GM12878 (cell line): ENCODE data around the gene KIF1C. TPM values are rescaled to one million over a fixed set of nuclear protein-coding genes. Genes with fewer than 3 reads are reported as not detected.

Source experiments
- ATAC-seq: fragments of 200-7000 bp; cut with Tn5 transposase; 3 replicates; pipeline ENCODE4 v1.9.1; 2020; ENCODE audit warnings: mild to moderate bottlenecking, moderate library complexity
- BruUV-seq: library from RNA; stranded (reverse); fragments of 400-500 nt; replicated peaks from 2 replicates; lab custom pipeline; 2021; lab: Mats Ljungman, UMichigan
- CTCF ChIA-PET: fragments of 300-600 bp; sonication (Branson Sonifier 250); formaldehyde crosslinking; extraction: SDS; loops from one replicate; lab custom pipeline; 2021; ENCODE audit warnings: inconsistent platforms; lab: Yijun Ruan, JAX
- POLR2A ChIA-PET: fragments of 350-600 bp; formaldehyde crosslinking; extraction: SDS; loops from one replicate; lab custom pipeline; 2021; ENCODE audit warnings: inconsistent platforms; lab: Charles Lee
- RAD21 ChIA-PET: fragments of 300-600 bp; sonication (Branson Sonifier 250); formaldehyde crosslinking; loops from one replicate; lab custom pipeline; 2023; ENCODE audit warnings: antibody characterized with exemption; ENCODE audit not compliant: unreplicated experiment; lab: Charles Lee
- SMC1A ChIA-PET: fragments of 300-600 bp; sonication (Branson Sonifier 250); formaldehyde crosslinking; loops from one replicate; lab custom pipeline; 2023; ENCODE audit not compliant: unreplicated experiment, uncharacterized antibody; lab: Charles Lee
- DNase-seq: peaks from one replicate; pipeline ENCODE4 v3.0.0-alpha.2; 2011; ENCODE audit warnings: low read depth, low spot score
- FAIRE-seq: peaks from 3 replicates; lab custom pipeline; 2011; peaks lifted over from hg19 to GRCh38; lab: Jason Lieb, UNC
- H2AFZ ChIP-seq: 2 replicates; pipeline ENCODE4 v1.6.0; 2011; ENCODE audit warnings: low read depth, low read length, control low read depth; ENCODE audit not compliant: control insufficient read depth
- H3K27ac ChIP-seq: 2 replicates; pipeline ENCODE4 v1.5.1; 2011; ENCODE audit warnings: control low read depth; ENCODE audit not compliant: control insufficient read depth, insufficient read depth
- H3K27me3 ChIP-seq, 2 experiments: replicated peaks in 1 of 2; 2 replicates each; pipeline versions ENCODE4 v1.6.0 to v1.6.1; 2011; ENCODE audit warnings: low read length in 1 of 2; ENCODE audit not compliant: control insufficient read depth in 2 of 2, insufficient read depth in 2 of 2
- H3K36me3 ChIP-seq, 2 experiments: 2 replicates each; pipeline ENCODE4 v1.5.1; 2011; ENCODE audit warnings: low read length in 1 of 2; ENCODE audit not compliant: control insufficient read depth in 2 of 2, insufficient read depth in 2 of 2
- H3K4me1 ChIP-seq: 2 replicates; pipeline ENCODE4 v1.6.1; 2011; ENCODE audit warnings: mild to moderate bottlenecking, low read length, moderate library complexity, mixed read lengths; ENCODE audit not compliant: control insufficient read depth, insufficient read depth
- H3K4me2 ChIP-seq: 2 replicates; pipeline ENCODE4 v1.6.0; 2011; ENCODE audit warnings: control low read depth; ENCODE audit not compliant: control insufficient read depth, insufficient read depth
- H3K4me3 ChIP-seq: fragments of 200-600 bp; sonication (generic); 2 replicates; pipeline ENCODE4 v1.5.1; 2016
- H3K79me2 ChIP-seq: 2 replicates; pipeline ENCODE4 v1.6.0; 2011; ENCODE audit warnings: low read length; ENCODE audit not compliant: control insufficient read depth, insufficient read depth
- H3K9ac ChIP-seq: 2 replicates; pipeline ENCODE4 v1.8.0; 2011; ENCODE audit warnings: low read length, control low read depth, mixed read lengths; ENCODE audit not compliant: control insufficient read depth, insufficient read depth
- H3K9me3 ChIP-seq: replicated peaks from 3 replicates; pipeline ENCODE4 v1.5.1; 2011; ENCODE audit warnings: mild to moderate bottlenecking, low read length; ENCODE audit not compliant: control insufficient read depth, insufficient read depth
- H4K20me1 ChIP-seq: 2 replicates; pipeline ENCODE4 v1.6.0; 2011; ENCODE audit not compliant: control insufficient read depth, insufficient read depth
- BHLHE40 ChIP-seq, 2 experiments: fragments of 450-650 bp in 1 of 2; IDR thresholded peaks; 2 replicates each; pipeline ENCODE4 v1.6.1; 2011 to 2017; ENCODE audit warnings: low read depth in 2 of 2, borderline replicate concordance in 1 of 2, improper control_type of control experiment in 1 of 2, low read length in 1 of 2, mild to moderate bottlenecking in 1 of 2
- E2F8 ChIP-seq: fragments of 450-650 bp; IDR thresholded peaks from 2 replicates; pipeline ENCODE4 v1.6.1; 2018; ENCODE audit warnings: mild to moderate bottlenecking, low read depth, moderate library complexity; ENCODE audit not compliant: partially characterized antibody
- ESRRA ChIP-seq: IDR thresholded peaks from 2 replicates; pipeline ENCODE4 v1.6.1; 2012; ENCODE audit warnings: mild to moderate bottlenecking, low read length, improper control_type of control experiment
- FOS ChIP-seq: IDR thresholded peaks from 3 replicates; pipeline ENCODE4 v1.6.1; 2011; ENCODE audit warnings: borderline replicate concordance; ENCODE audit not compliant: insufficient read length; ENCODE audit errors: extremely low read depth
- MTA2 ChIP-seq: fragments of 450-650 bp; IDR thresholded peaks from 2 replicates; pipeline ENCODE4 v1.6.1; 2016; ENCODE audit warnings: low read depth, mild to moderate bottlenecking, moderate library complexity
- RELA ChIP-seq: fragments of 450-650 bp; IDR thresholded peaks from 2 replicates; pipeline ENCODE4 v1.8.0; 2014; ENCODE audit warnings: borderline replicate concordance; ENCODE audit not compliant: partially characterized antibody
- SMC3 ChIP-seq: IDR thresholded peaks from 2 replicates; pipeline ENCODE4 v1.6.1; 2011; ENCODE audit warnings: low read length, improper control_type of control experiment, borderline replicate concordance
- TBL1XR1 ChIP-seq: IDR thresholded peaks from 2 replicates; pipeline ENCODE4 v1.6.1; 2012; ENCODE audit warnings: low read depth, low read length, improper control_type of control experiment
- WGBS: methylation state at CpG from one replicate; pipeline ENCODE4 v1.1.6; 2016; ENCODE audit warnings: low lambda C conversion rate; ENCODE audit not compliant: insufficient replicate concordance, insufficient coverage; ENCODE audit errors: missing lambda C conversion rate; 5-methylcytosine and 5-hydroxymethylcytosine counted together
- in situ Hi-C: fragments of 300-500 bp; cut with MboI; formaldehyde crosslinking; loops from 9 replicates; pipeline ENCODE4 v1.14.3; 2018; ENCODE audit warnings: mixed read lengths
- intact Hi-C: fragments of 100-400 bp; cut with micrococcal nuclease; formaldehyde crosslinking; loops from one replicate; pipeline ENCODE4 v1.14.2; 2022; ENCODE audit not compliant: unreplicated experiment
- polyA plus RNA-seq, 11 experiments: library from polyadenylated mRNA; depleted of rRNA in 4 of 11; unstranded in 6 of 11; stranded (reverse) in 5 of 11; fragments of >200 nt; fragmentation: Nextera tagmentation in 4 of 11; fragmentation: Illumina TruSeq in 1 of 11; extraction: Ambion mirVana in 4 of 11; extraction: Trizol in 1 of 11; gene quantifications; 1 replicate in 1 of 11; 2 replicates in 10 of 11; pipeline versions ENCODE4 v1.2.1 to v1.2.3, GENCODE V29; 2011 to 2016; ENCODE audit warnings: inconsistent platforms in 2 of 11, missing spikeins in 2 of 11, low read depth in 1 of 11
- total RNA-seq, 4 experiments: library from RNA; depleted of rRNA in 3 of 4; stranded (reverse); fragments of >200 nt in 3 of 4; fragmentation: Illumina TruSeq in 1 of 4; extraction: Trizol in 1 of 4; gene quantifications; 2 replicates each; pipeline versions ENCODE4 v1.2.1 to v1.2.3, GENCODE V29; 2013 to 2021
- TF ChIP-seq, protein P1 (sequence below): IDR thresholded peaks from 2 replicates; pipeline ENCODE4 v1.6.1; 2011; ENCODE audit warnings: borderline replicate concordance, low read depth, mild to moderate bottlenecking, moderate library complexity, mixed read lengths, low read length; ENCODE audit not compliant: insufficient read depth; ENCODE audit errors: extremely low read length
- TF ChIP-seq, protein P2 (sequence below): IDR thresholded peaks from 2 replicates; pipeline ENCODE4 v1.6.1; 2012; ENCODE audit warnings: low read depth, low read length, improper control_type of control experiment
- TF ChIP-seq, protein P3 (sequence below): fragments of 450-650 bp; formaldehyde crosslinking; IDR thresholded peaks from 2 replicates; pipeline ENCODE4 v1.4.0; 2020; ENCODE audit warnings: mild to moderate bottlenecking, moderate library complexity
- TF ChIP-seq, protein P4 (sequence below): fragments of 450-650 bp; IDR thresholded peaks from 2 replicates; pipeline ENCODE4 v1.6.1; 2017; ENCODE audit warnings: borderline replicate concordance

The KIF1C gene
- total and polyA plus RNA-seq, 10 of the 15 experiments (the other 5 are each of a cell fraction or from before 2014, with no cell fraction given) = 1.4 to 65.9 (median 21.1) TPM

GRCh38 chr17:5033352-5034015 lies 35.7 kb downstream of the KIF1C start:
- H3K27ac ChIP-seq = no peak overlapping the region
- ATAC-seq (no peak), DNase-seq (no peak), FAIRE-seq (no peak)
- no peaks in the 10 kb centered on the region for H3K36me3 ChIP-seq
- BruUV-seq = no TSS peak
- no peak overlapping the region for H3K9ac ChIP-seq
- POLR2A ChIA-PET = interaction anchor here (0.5 kb wide), 1 partner anchor 24 kb away, joined by 3 read pairs; no protein-coding TSS in a partner anchor
- RAD21 ChIA-PET = interaction anchor here (1.3 kb wide), 1 partner anchor 28 kb away, joined by 6 read pairs; no protein-coding TSS in a partner anchor
- peaks cover 14% of the 10 kb centered on the region for H3K4me1 ChIP-seq
- SMC1A ChIA-PET = no interaction called here
- WGBS = 79% methylated on average over 13 of the region's 13 CpGs
- in situ Hi-C loops = no loop called here
- H2AFZ ChIP-seq = no peak overlapping the region
- intact Hi-C loops = loop anchor here (5.0 kb wide), 1 partner anchor 36 kb away; the partner anchor contains the start of genes INCA1 and KIF1C
- no peaks in the 10 kb centered on the region for H3K79me2 ChIP-seq
- no peaks in the 10 kb centered on the region for H3K9me3 ChIP-seq
- H4K20me1 ChIP-seq = no peaks in the 10 kb centered on the region
- CTCF ChIA-PET = interaction anchor here (1.2 to 4.0 kb wide), 3 partner anchors 29 to 47 kb away, joined by 3 to 16 read pairs (median 4); no protein-coding TSS in a partner anchor
- H3K27me3 ChIP-seq = no peaks in the 10 kb centered on the region
- H3K4me3 ChIP-seq = no peak overlapping the region
- no peak overlapping the region for H3K4me2 ChIP-seq
- no peak for TF ChIP-seq SMC3
- TF ChIP-seq BHLHE40 (IDR thresholded peaks at IDR 0.05; ENCODE audit: borderline replicate concordance in 1 of 2, low read depth in 2 of 2, low read length in 1 of 2) = no peak
- TF ChIP-seq ESRRA = no peak
- TF ChIP-seq, protein P1, sequence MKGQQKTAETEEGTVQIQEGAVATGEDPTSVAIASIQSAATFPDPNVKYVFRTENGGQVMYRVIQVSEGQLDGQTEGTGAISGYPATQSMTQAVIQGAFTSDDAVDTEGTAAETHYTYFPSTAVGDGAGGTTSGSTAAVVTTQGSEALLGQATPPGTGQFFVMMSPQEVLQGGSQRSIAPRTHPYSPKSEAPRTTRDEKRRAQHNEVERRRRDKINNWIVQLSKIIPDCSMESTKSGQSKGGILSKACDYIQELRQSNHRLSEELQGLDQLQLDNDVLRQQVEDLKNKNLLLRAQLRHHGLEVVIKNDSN = no peak
- no peak for TF ChIP-seq RELA
- no peak for TF ChIP-seq E2F8
- TF ChIP-seq TBL1XR1 = no peak
- no peak for TF ChIP-seq MTA2
- TF ChIP-seq, protein P2, sequence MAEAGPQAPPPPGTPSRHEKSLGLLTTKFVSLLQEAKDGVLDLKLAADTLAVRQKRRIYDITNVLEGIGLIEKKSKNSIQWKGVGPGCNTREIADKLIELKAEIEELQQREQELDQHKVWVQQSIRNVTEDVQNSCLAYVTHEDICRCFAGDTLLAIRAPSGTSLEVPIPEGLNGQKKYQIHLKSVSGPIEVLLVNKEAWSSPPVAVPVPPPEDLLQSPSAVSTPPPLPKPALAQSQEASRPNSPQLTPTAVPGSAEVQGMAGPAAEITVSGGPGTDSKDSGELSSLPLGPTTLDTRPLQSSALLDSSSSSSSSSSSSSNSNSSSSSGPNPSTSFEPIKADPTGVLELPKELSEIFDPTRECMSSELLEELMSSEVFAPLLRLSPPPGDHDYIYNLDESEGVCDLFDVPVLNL = no peak
- TF ChIP-seq, protein P3, sequence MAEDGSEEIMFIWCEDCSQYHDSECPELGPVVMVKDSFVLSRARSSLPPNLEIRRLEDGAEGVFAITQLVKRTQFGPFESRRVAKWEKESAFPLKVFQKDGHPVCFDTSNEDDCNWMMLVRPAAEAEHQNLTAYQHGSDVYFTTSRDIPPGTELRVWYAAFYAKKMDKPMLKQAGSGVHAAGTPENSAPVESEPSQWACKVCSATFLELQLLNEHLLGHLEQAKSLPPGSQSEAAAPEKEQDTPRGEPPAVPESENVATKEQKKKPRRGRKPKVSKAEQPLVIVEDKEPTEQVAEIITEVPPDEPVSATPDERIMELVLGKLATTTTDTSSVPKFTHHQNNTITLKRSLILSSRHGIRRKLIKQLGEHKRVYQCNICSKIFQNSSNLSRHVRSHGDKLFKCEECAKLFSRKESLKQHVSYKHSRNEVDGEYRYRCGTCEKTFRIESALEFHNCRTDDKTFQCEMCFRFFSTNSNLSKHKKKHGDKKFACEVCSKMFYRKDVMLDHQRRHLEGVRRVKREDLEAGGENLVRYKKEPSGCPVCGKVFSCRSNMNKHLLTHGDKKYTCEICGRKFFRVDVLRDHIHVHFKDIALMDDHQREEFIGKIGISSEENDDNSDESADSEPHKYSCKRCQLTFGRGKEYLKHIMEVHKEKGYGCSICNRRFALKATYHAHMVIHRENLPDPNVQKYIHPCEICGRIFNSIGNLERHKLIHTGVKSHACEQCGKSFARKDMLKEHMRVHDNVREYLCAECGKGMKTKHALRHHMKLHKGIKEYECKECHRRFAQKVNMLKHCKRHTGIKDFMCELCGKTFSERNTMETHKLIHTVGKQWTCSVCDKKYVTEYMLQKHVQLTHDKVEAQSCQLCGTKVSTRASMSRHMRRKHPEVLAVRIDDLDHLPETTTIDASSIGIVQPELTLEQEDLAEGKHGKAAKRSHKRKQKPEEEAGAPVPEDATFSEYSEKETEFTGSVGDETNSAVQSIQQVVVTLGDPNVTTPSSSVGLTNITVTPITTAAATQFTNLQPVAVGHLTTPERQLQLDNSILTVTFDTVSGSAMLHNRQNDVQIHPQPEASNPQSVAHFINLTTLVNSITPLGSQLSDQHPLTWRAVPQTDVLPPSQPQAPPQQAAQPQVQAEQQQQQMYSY (CRISPR knock-in tag) = no peak
- TF ChIP-seq, protein P4, sequence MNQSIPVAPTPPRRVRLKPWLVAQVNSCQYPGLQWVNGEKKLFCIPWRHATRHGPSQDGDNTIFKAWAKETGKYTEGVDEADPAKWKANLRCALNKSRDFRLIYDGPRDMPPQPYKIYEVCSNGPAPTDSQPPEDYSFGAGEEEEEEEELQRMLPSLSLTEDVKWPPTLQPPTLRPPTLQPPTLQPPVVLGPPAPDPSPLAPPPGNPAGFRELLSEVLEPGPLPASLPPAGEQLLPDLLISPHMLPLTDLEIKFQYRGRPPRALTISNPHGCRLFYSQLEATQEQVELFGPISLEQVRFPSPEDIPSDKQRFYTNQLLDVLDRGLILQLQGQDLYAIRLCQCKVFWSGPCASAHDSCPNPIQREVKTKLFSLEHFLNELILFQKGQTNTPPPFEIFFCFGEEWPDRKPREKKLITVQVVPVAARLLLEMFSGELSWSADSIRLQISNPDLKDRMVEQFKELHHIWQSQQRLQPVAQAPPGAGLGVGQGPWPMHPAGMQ = no peak
- TF ChIP-seq FOS = no peak
